Activated CD4-positive, alpha-beta memory T cell treated with anti-CD3 and anti-CD28 coated beads, Interleukin-2, amount 10 ng/mL, durations not matched to agents 7 days and 5 days (primary cell): ENCODE results near the gene GRM1. TPM values are rescaled to one million over a fixed set of nuclear protein-coding genes. Genes with fewer than 3 reads are reported as not detected.
"Not testable (repeated sequence)": the region's sequence is repeated elsewhere in the genome, so short reads cannot be mapped to it uniquely, and the experiment has no call there.

Experiments used
- CTCF ChIA-PET: fragments of 350-600 bp; sonication (Branson Sonifier 250); formaldehyde crosslinking; loops from one replicate; lab custom pipeline; 2021; ENCODE audit warnings: antibody characterized with exemption, inconsistent platforms; lab: Charles Lee
- POLR2A ChIA-PET: fragments of 350-600 bp; sonication (Branson Sonifier 250); formaldehyde crosslinking; loops from one replicate; lab custom pipeline; 2021; ENCODE audit warnings: antibody characterized with exemption; lab: Charles Lee
- DNase-seq: peaks from one replicate; pipeline ENCODE4 v3.0.0-alpha.2; 2020
- H3K27ac Mint-ChIP-seq: one replicate; pipeline ENCODE4 v1.8.0; 2021; ENCODE audit warnings: mild to moderate bottlenecking, mixed read lengths
- H3K27me3 Mint-ChIP-seq: one replicate; pipeline ENCODE4 v1.8.0; 2021; ENCODE audit warnings: mixed read lengths
- H3K36me3 Mint-ChIP-seq: one replicate; pipeline ENCODE4 v1.8.0; 2021; ENCODE audit warnings: low read depth, mixed read lengths
- H3K4me1 Mint-ChIP-seq: one replicate; pipeline ENCODE4 v1.8.0; 2021; ENCODE audit warnings: mixed read lengths
- H3K4me3 Mint-ChIP-seq: one replicate; pipeline ENCODE4 v1.8.0; 2021; ENCODE audit warnings: mild to moderate bottlenecking, mixed read lengths
- H3K9me3 Mint-ChIP-seq: one replicate; pipeline ENCODE4 v1.8.0; 2021; ENCODE audit warnings: mixed read lengths
- total RNA-seq, 2 experiments: library from RNA; stranded (reverse); gene quantifications; one replicate each; pipeline ENCODE4 v1.2.3, GENCODE V29; 2021

GRM1 gene
- total RNA-seq, 2 experiments from 2014 or later = not detected

- H3K27ac Mint-ChIP-seq = no peak overlapping the region
- H3K4me1 Mint-ChIP-seq = no peaks in the 10 kb centered on the region
- H3K27me3 Mint-ChIP-seq = no peaks in the 10 kb centered on the region
- ChIA-PET POLR2A (no interaction called here), CTCF (no interaction called here)
- H3K9me3 Mint-ChIP-seq = no peaks in the 10 kb centered on the region
- H3K36me3 Mint-ChIP-seq = no peaks in the 10 kb centered on the region
- no peak for DNase-seq
- H3K4me3 Mint-ChIP-seq = no peak overlapping the region
These were observed 195.6 kb downstream of the GRM1 start for GRCh38 chr6:146224449-146224848.

GRCh38 chr6:146224988-146225387 lies 196.1 kb downstream of the GRM1 start:
- DNase-seq = no peak
- POLR2A ChIA-PET = no interaction called here
- Mint-ChIP-seq H3K27ac (no peak overlapping the region), H3K36me3 (no peaks in the 10 kb centered on the region), H3K4me3 (no peak overlapping the region), H3K9me3 (no peaks in the 10 kb centered on the region), H3K4me1 (no peaks in the 10 kb centered on the region), H3K27me3 (no peaks in the 10 kb centered on the region)
- CTCF ChIA-PET = no interaction called here

GRCh38 chr6:146240322-146240721 lies 211.5 kb downstream of the GRM1 start:
- Mint-ChIP-seq H3K27me3 (no peaks in the 10 kb centered on the region), H3K27ac (no peak overlapping the region), H3K36me3 (no peaks in the 10 kb centered on the region), H3K9me3 (peaks cover 3% of the 10 kb centered on the region), H3K4me3 (no peak overlapping the region), H3K4me1 (no peaks in the 10 kb centered on the region)
- ChIA-PET CTCF (no interaction called here), POLR2A (no interaction called here)
- no peak for DNase-seq

GRCh38 chr6:146240807-146241206 lies 211.9 kb downstream of the GRM1 start:
- CTCF ChIA-PET = no interaction called here
- DNase-seq = no peak
- Mint-ChIP-seq H3K4me3 (no peak overlapping the region), H3K27me3 (no peaks in the 10 kb centered on the region), H3K9me3 (peaks cover 3% of the 10 kb centered on the region), H3K27ac (no peak overlapping the region), H3K36me3 (no peaks in the 10 kb centered on the region), H3K4me1 (no peaks in the 10 kb centered on the region)
- POLR2A ChIA-PET = no interaction called here

- POLR2A ChIA-PET, H3K4me3 Mint-ChIP-seq, H3K27ac Mint-ChIP-seq, H3K9me3 Mint-ChIP-seq, H3K4me1 Mint-ChIP-seq, H3K36me3 Mint-ChIP-seq, H3K27me3 Mint-ChIP-seq, DNase-seq, CTCF ChIA-PET: not testable (repeated sequence)
These were observed 214.8 kb downstream of the GRM1 start for GRCh38 chr6:146243646-146244045.

- Mint-ChIP-seq H3K36me3 (no peaks in the 10 kb centered on the region), H3K9me3 (peaks cover 3% of the 10 kb centered on the region), H3K4me3 (no peak overlapping the region), H3K27ac (no peak overlapping the region), H3K27me3 (no peaks in the 10 kb centered on the region), H3K4me1 (no peaks in the 10 kb centered on the region)
- ChIA-PET POLR2A (no interaction called here), CTCF (no interaction called here)
- DNase-seq = no peak
These were observed 215.8 kb downstream of the GRM1 start for GRCh38 chr6:146244630-146245143.

GRCh38 chr6:146246028-146246427 lies 217.2 kb downstream of the GRM1 start:
- DNase-seq = no peak
- POLR2A ChIA-PET = no interaction called here
- no peaks in the 10 kb centered on the region for H3K4me1 Mint-ChIP-seq
- H3K36me3 Mint-ChIP-seq = no peaks in the 10 kb centered on the region
- CTCF ChIA-PET = interaction anchor here (0.6 kb wide), 1 partner anchor 110 kb away, joined by 3 read pairs; no protein-coding TSS in a partner anchor
- no peaks in the 10 kb centered on the region for H3K27me3 Mint-ChIP-seq
- no peak overlapping the region for H3K4me3 Mint-ChIP-seq
- peaks cover 3% of the 10 kb centered on the region for H3K9me3 Mint-ChIP-seq
- no peak overlapping the region for H3K27ac Mint-ChIP-seq

GRCh38 chr6:146253691-146254090 lies 224.8 kb downstream of the GRM1 start:
- H3K27me3 Mint-ChIP-seq = no peaks in the 10 kb centered on the region
- H3K4me1 Mint-ChIP-seq = no peaks in the 10 kb centered on the region
- H3K27ac Mint-ChIP-seq = no peak overlapping the region
- POLR2A ChIA-PET = no interaction called here
- no peak for DNase-seq
- H3K9me3 Mint-ChIP-seq = no peaks in the 10 kb centered on the region
- H3K4me3 Mint-ChIP-seq = no peak overlapping the region
- CTCF ChIA-PET = no interaction called here
- H3K36me3 Mint-ChIP-seq = no peaks in the 10 kb centered on the region

- no peaks in the 10 kb centered on the region for H3K27me3 Mint-ChIP-seq
- no peaks in the 10 kb centered on the region for H3K36me3 Mint-ChIP-seq
- no peaks in the 10 kb centered on the region for H3K9me3 Mint-ChIP-seq
- H3K4me1 Mint-ChIP-seq = no peaks in the 10 kb centered on the region
- ChIA-PET POLR2A (no interaction called here), CTCF (no interaction called here)
- no peak overlapping the region for H3K27ac Mint-ChIP-seq
- DNase-seq = no peak
- H3K4me3 Mint-ChIP-seq = no peak overlapping the region
These were observed 229.3 kb downstream of the GRM1 start for GRCh38 chr6:146258206-146258605.

GRCh38 chr6:146260886-146261285 lies 232.0 kb downstream of the GRM1 start:
- H3K27ac Mint-ChIP-seq = no peak overlapping the region
- H3K9me3 Mint-ChIP-seq = no peaks in the 10 kb centered on the region
- no peak overlapping the region for H3K4me3 Mint-ChIP-seq
- CTCF ChIA-PET = no interaction called here
- H3K36me3 Mint-ChIP-seq = no peaks in the 10 kb centered on the region
- no peaks in the 10 kb centered on the region for H3K4me1 Mint-ChIP-seq
- no peaks in the 10 kb centered on the region for H3K27me3 Mint-ChIP-seq
- no peak for DNase-seq
- POLR2A ChIA-PET = no interaction called here

- DNase-seq = no peak
- H3K27me3 Mint-ChIP-seq = no peaks in the 10 kb centered on the region
- no peaks in the 10 kb centered on the region for H3K4me1 Mint-ChIP-seq
- POLR2A ChIA-PET = no interaction called here
- no peak overlapping the region for H3K4me3 Mint-ChIP-seq
- CTCF ChIA-PET = no interaction called here
- peaks cover 3% of the 10 kb centered on the region for H3K9me3 Mint-ChIP-seq
- no peak overlapping the region for H3K27ac Mint-ChIP-seq
- H3K36me3 Mint-ChIP-seq = no peaks in the 10 kb centered on the region
These were observed 236.2 kb downstream of the GRM1 start for GRCh38 chr6:146265056-146265455.

GRCh38 chr6:146267447-146267846 lies 238.6 kb downstream of the GRM1 start:
- CTCF ChIA-PET = no interaction called here
- H3K4me1 Mint-ChIP-seq = no peaks in the 10 kb centered on the region

GRCh38 chr6:146267946-146268345 lies 239.1 kb downstream of the GRM1 start:
- peaks cover 3% of the 10 kb centered on the region for H3K9me3 Mint-ChIP-seq
- ChIA-PET CTCF (no interaction called here), POLR2A (no interaction called here)
- no peaks in the 10 kb centered on the region for H3K27me3 Mint-ChIP-seq
- no peaks in the 10 kb centered on the region for H3K36me3 Mint-ChIP-seq
- no peaks in the 10 kb centered on the region for H3K4me1 Mint-ChIP-seq
- DNase-seq = no peak
- no peak overlapping the region for H3K4me3 Mint-ChIP-seq
- H3K27ac Mint-ChIP-seq = no peak overlapping the region

More at GRCh38 chr6:146267447-146267846, 238.6 kb downstream of the GRM1 start:
- Mint-ChIP-seq H3K27ac (no peak overlapping the region), H3K27me3 (no peaks in the 10 kb centered on the region), H3K9me3 (peaks cover 3% of the 10 kb centered on the region), H3K36me3 (no peaks in the 10 kb centered on the region), H3K4me3 (no peak overlapping the region)
- DNase-seq = no peak
- POLR2A ChIA-PET = no interaction called here

GRCh38 chr6:146269482-146269881 lies 240.6 kb downstream of the GRM1 start:
- CTCF ChIA-PET = no interaction called here
- H3K36me3 Mint-ChIP-seq = no peaks in the 10 kb centered on the region
- no peaks in the 10 kb centered on the region for H3K27me3 Mint-ChIP-seq

More at GRCh38 chr6:146269482-146269881, 240.6 kb downstream of the GRM1 start:
- Mint-ChIP-seq H3K4me3 (no peak overlapping the region), H3K27ac (no peak overlapping the region), H3K9me3 (peaks cover 3% of the 10 kb centered on the region), H3K4me1 (no peaks in the 10 kb centered on the region)
- DNase-seq = no peak
- POLR2A ChIA-PET = no interaction called here
